Vagina (tissue), 2 donors: ENCODE measurements around the gene DEPP1.

Experiments
- POLR2A ChIP-seq, 2 donors: fragments of 450-650 bp; IDR thresholded peaks; one replicate each; pipeline ENCODE4 v1.6.1; 2017; ENCODE audit warnings: antibody characterized with exemption in 2 of 2, mild to moderate bottlenecking in 2 of 2, moderate library complexity in 2 of 2
- TF ChIP-seq, protein P1 (sequence below), 3 experiments: fragments of 450-650 bp in 2 of 3; fragments of 200-600 bp in 1 of 3; sonication (generic) in 1 of 3; IDR thresholded peaks; one replicate each; pipeline ENCODE4 v1.5.1; 2017 to 2019; ENCODE audit warnings: antibody characterized with exemption in 3 of 3, mild to moderate bottlenecking in 2 of 3, moderate library complexity in 2 of 3

DNA sequence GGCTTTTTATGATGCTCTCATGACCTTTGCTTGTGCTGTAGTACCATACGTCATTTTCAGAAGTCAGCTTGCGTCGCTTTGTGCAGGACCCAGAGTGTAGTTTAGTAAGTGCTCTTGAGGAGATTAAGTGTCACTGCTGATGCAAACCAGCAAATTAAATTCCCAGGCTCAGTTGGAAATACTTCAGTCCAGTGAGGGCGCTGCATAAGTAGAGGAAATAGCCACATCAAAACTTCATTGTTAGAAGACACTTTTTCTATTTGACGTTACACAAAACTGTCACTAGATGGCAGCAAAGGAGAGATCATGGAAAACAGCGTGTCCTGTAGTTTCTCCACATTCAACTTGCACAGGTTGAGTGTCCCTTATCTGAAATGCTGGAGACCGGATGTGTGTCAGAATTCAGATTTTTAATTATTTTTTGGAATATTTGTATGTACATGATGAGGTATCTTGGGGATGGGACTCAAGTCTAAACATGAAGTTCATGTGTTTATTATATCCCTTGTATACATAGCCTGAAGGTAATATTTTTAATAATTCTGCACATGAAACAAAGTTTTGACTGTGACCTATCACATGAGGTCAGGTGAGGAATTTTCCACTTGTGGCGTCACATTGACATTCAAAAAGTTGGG, 30.0 kb upstream of the DEPP1 start:
- TF ChIP-seq, protein P1, sequence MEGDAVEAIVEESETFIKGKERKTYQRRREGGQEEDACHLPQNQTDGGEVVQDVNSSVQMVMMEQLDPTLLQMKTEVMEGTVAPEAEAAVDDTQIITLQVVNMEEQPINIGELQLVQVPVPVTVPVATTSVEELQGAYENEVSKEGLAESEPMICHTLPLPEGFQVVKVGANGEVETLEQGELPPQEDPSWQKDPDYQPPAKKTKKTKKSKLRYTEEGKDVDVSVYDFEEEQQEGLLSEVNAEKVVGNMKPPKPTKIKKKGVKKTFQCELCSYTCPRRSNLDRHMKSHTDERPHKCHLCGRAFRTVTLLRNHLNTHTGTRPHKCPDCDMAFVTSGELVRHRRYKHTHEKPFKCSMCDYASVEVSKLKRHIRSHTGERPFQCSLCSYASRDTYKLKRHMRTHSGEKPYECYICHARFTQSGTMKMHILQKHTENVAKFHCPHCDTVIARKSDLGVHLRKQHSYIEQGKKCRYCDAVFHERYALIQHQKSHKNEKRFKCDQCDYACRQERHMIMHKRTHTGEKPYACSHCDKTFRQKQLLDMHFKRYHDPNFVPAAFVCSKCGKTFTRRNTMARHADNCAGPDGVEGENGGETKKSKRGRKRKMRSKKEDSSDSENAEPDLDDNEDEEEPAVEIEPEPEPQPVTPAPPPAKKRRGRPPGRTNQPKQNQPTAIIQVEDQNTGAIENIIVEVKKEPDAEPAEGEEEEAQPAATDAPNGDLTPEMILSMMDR (IDR thresholded peaks at IDR 0.05), result peak; percentile 62 to 78 (median 63)
- no peak for TF ChIP-seq POLR2A (IDR thresholded peaks at IDR 0.05)
